ENCODE results near the gene CHD5. TPM values are rescaled to one million over a fixed set of nuclear protein-coding genes. Genes with fewer than 3 reads are reported as not detected.

The CHD5 gene
- total and polyA plus RNA-seq, 2 of the 13 experiments (the other 11 are each of a cell fraction or from before 2014, with no cell fraction given) = 0.02 to 0.21 TPM

DNA sequence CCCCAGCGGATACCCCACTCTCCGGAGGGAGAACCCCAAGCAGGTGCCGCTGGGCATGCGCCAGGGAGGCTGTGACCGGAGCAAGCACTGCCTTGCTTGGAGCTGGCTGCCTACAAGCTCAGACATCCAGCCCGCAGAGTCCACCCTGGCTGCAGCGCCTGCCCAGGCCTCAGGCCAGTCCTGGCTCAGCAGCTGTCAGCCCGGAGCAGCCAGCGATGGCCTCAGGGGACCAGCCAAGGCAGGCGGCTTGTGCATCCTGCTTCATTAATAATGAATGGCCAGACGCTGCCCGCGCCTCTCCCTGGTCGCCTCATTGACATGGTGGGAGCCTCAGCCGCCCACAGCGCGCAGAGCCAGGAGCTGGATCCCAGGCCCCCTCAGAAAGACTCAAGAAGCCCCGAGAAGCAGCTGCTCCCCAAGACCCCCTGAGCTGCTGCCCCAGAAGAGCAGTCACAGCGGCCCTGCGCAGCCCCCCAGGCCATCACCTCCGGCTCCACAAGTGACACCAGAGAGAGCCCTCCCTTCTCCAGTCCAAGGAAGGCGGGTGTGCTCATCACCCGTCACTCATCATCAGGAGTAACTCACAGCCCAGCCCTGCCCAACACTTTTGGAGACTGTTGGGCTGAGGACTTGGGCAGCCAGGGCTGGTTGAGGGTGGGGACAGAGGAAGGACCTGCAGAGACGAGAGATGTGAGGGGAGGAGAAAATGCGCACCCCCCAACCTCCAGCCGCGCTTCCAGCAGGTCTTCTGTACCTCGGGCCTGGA, 114.8 kb downstream of the CHD5 start:
- DNase-seq (ENCODE audit: low spot score) = no peak
- no peak for FAIRE-seq
- POLR2A ChIA-PET = no interaction called here
- TF ChIP-seq, protein P1, sequence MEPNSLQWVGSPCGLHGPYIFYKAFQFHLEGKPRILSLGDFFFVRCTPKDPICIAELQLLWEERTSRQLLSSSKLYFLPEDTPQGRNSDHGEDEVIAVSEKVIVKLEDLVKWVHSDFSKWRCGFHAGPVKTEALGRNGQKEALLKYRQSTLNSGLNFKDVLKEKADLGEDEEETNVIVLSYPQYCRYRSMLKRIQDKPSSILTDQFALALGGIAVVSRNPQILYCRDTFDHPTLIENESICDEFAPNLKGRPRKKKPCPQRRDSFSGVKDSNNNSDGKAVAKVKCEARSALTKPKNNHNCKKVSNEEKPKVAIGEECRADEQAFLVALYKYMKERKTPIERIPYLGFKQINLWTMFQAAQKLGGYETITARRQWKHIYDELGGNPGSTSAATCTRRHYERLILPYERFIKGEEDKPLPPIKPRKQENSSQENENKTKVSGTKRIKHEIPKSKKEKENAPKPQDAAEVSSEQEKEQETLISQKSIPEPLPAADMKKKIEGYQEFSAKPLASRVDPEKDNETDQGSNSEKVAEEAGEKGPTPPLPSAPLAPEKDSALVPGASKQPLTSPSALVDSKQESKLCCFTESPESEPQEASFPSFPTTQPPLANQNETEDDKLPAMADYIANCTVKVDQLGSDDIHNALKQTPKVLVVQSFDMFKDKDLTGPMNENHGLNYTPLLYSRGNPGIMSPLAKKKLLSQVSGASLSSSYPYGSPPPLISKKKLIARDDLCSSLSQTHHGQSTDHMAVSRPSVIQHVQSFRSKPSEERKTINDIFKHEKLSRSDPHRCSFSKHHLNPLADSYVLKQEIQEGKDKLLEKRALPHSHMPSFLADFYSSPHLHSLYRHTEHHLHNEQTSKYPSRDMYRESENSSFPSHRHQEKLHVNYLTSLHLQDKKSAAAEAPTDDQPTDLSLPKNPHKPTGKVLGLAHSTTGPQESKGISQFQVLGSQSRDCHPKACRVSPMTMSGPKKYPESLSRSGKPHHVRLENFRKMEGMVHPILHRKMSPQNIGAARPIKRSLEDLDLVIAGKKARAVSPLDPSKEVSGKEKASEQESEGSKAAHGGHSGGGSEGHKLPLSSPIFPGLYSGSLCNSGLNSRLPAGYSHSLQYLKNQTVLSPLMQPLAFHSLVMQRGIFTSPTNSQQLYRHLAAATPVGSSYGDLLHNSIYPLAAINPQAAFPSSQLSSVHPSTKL (CRISPR knock-in tag; IDR thresholded peaks at IDR 0.05) = no peak
- no peak for TF ChIP-seq NCOA1 (CRISPR knock-in tag; IDR thresholded peaks at IDR 0.05)
- no peak for TF ChIP-seq GABPB1 (CRISPR knock-in tag; IDR thresholded peaks at IDR 0.05)
- TF ChIP-seq, protein P2, sequence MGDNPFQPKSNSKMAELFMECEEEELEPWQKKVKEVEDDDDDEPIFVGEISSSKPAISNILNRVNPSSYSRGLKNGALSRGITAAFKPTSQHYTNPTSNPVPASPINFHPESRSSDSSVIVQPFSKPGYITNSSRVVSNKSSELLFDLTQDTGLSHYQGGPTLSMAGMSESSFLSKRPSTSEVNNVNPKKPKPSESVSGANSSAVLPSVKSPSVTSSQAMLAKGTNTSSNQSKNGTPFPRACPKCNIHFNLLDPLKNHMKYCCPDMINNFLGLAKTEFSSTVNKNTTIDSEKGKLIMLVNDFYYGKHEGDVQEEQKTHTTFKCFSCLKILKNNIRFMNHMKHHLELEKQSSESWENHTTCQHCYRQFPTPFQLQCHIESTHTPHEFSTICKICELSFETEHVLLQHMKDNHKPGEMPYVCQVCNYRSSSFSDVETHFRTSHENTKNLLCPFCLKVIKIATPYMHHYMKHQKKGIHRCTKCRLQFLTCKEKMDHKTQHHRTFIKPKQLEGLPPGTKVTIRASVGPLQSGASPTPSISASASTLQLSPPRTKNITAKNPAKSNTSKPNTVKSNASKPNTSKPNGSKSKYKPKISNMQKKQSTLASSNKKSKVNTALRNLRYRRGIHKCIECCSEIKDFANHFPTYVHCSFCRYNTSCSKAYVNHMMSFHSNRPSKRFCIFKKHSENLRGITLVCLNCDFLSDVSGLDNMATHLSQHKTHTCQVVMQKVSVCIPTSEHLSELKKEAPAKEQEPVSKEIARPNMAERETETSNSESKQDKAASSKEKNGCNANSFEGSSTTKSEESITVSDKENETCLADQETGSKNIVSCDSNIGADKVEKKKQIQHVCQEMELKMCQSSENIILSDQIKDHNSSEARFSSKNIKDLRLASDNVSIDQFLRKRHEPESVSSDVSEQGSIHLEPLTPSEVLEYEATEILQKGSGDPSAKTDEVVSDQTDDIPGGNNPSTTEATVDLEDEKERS (CRISPR knock-in tag; IDR thresholded peaks at IDR 0.05) = no peak
- TF ChIP-seq, protein P3, sequence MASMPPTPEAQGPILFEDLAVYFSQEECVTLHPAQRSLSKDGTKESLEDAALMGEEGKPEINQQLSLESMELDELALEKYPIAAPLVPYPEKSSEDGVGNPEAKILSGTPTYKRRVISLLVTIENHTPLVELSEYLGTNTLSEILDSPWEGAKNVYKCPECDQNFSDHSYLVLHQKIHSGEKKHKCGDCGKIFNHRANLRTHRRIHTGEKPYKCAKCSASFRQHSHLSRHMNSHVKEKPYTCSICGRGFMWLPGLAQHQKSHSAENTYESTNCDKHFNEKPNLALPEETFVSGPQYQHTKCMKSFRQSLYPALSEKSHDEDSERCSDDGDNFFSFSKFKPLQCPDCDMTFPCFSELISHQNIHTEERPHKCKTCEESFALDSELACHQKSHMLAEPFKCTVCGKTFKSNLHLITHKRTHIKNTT (CRISPR knock-in tag; IDR thresholded peaks at IDR 0.05) = no peak
- TF ChIP-seq, protein P4, sequence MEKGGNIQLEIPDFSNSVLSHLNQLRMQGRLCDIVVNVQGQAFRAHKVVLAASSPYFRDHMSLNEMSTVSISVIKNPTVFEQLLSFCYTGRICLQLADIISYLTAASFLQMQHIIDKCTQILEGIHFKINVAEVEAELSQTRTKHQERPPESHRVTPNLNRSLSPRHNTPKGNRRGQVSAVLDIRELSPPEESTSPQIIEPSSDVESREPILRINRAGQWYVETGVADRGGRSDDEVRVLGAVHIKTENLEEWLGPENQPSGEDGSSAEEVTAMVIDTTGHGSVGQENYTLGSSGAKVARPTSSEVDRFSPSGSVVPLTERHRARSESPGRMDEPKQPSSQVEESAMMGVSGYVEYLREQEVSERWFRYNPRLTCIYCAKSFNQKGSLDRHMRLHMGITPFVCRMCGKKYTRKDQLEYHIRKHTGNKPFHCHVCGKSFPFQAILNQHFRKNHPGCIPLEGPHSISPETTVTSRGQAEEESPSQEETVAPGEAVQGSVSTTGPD (CRISPR knock-in tag; IDR thresholded peaks at IDR 0.05) = no peak
- no peak for TF ChIP-seq ZNF333 (CRISPR knock-in tag; IDR thresholded peaks at IDR 0.05; ENCODE audit: borderline replicate concordance)
- TF ChIP-seq ZKSCAN5 (CRISPR knock-in tag; IDR thresholded peaks at IDR 0.05) = no peak
- TF ChIP-seq, protein P5, sequence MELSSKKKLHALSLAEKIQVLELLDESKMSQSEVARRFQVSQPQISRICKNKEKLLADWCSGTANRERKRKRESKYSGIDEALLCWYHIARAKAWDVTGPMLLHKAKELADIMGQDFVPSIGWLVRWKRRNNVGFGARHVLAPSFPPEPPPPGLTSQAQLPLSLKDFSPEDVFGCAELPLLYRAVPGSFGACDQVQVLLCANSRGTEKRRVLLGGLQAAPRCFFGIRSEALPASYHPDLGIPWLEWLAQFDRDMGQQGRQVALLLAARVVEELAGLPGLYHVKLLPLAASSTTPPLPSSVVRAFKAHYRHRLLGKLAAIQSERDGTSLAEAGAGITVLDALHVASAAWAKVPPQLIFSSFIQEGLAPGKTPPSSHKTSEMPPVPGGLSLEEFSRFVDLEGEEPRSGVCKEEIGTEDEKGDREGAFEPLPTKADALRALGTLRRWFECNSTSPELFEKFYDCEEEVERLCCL (CRISPR knock-in tag; IDR thresholded peaks at IDR 0.05; ENCODE audit: borderline replicate concordance) = no peak
- TF ChIP-seq ZZZ3 (CRISPR knock-in tag; IDR thresholded peaks at IDR 0.05; ENCODE audit: borderline replicate concordance) = no peak

More for the DNA sequence above, 114.8 kb downstream of the CHD5 start:
- no peak for ATAC-seq
- H2AFZ ChIP-seq (ENCODE audit: low read length) = no peak overlapping the region
- in situ Hi-C loops (cut with HindIII; ENCODE audit: extremely low pct_ligation_motif_present, low pct_unique_long_range_greater_than_20kb) = no loop called here
- BruUV-seq (replicated peaks) = no TSS peak
- CTCF ChIA-PET (ENCODE audit: low intra/inter-chr PET ratio, low total read pairs) = no interaction called here
- no peaks in the 10 kb centered on the region for H3K4me1 ChIP-seq (ENCODE audit: insufficient read depth, low read length)
- H3K4me3 ChIP-seq (replicated peaks in 1 of 3; ENCODE audit: insufficient read depth in 1 of 3, low read depth in 2 of 3, low read length in 3 of 3) = no peak overlapping the region
- H3K9ac ChIP-seq (ENCODE audit: insufficient read depth, low read depth, low read length) = no peak overlapping the region
- H3K27me3 ChIP-seq (ENCODE audit: control insufficient read depth in 1 of 2, insufficient read depth in 2 of 2, low read length in 2 of 2) = peaks cover 0 to 1% of the 10 kb centered on the region in 2 experiments; a peak in 2 of 5 replicates
- intact Hi-C loops (cut with micrococcal nuclease; ENCODE audit: unreplicated experiment) = no loop called here
- H3K36me3 ChIP-seq (replicated peaks in 1 of 2; ENCODE audit: control insufficient read depth in 1 of 2, insufficient read depth in 2 of 2, low read length in 2 of 2) = no peaks in the 10 kb centered on the region
- no peaks in the 10 kb centered on the region for H3K79me2 ChIP-seq (ENCODE audit: insufficient read depth, low read length)
- no peaks in the 10 kb centered on the region for H4K20me1 ChIP-seq (ENCODE audit: insufficient read depth, low read length)
- H3K4me2 ChIP-seq (ENCODE audit: low read depth, low read length) = no peak overlapping the region
- no peak overlapping the region for H3K27ac ChIP-seq (ENCODE audit: extremely low read length, insufficient read depth, low read length)
- no peaks in the 10 kb centered on the region for H3K9me3 ChIP-seq (ENCODE audit: low read length)
- 93% methylated on average over 11 of the region's 28 CpGs for WGBS (ENCODE audit: low lambda C conversion rate)

Measured in HepG2 (cell line).